ENCODE results near the gene UBTF. TPM values are rescaled to one million over a fixed set of nuclear protein-coding genes. Genes with fewer than 3 reads are reported as not detected.
A peak's percentile ranks its signal among the peaks of the same experiment; 100 is the strongest.

UBTF gene
- total RNA-seq, 4 donors from 2014 or later = 65.7 to 71.9 (median 69.3) TPM

DNA sequence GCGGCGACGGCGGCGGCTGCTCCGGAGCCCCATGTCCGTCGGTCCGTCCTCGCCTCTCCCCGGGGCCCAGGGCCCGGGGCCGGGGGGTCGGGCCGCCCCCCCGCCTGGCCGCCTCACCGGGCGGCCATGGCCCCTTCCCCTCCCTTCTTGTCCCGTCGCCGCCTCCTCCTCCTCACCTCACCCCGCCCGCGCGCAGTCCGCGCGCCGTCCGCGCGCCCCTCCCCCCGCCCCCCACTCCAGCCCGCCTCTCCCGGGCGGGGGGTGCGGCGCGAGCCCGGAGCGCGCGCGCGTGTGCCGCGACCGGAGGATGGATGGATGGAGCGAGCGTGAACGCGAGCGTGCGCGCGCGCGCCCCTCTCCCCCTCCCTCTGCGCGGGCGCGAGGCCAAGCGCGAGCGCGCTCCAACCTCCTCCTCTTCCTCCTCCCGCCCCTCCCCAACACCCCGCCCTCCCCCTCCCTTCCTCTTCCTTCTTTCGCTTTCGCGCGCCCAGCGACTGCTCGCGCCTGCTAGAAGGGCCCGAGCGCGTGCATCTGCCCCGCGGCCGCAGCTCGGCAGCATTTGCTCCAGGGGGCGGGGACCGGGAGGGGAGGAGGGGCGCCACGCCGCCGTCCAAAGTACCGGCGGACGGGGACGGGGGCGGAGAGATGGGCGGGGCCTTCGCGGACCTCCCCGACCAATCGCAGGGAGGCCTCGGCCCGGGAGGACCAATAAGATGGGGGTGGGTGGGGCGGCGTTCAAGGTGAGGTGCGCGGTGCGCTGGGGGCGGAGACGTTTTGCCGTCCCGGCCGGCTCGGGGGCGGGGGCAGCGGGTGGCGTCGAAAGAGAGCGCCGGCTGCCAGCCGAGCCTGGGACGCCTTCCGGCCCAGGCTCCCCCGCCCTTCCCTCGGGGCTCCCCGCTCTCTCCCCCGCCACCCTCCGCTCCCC, 19.7 kb downstream of the UBTF start, which contains the start of gene ATXN7L3:
ATXN7L3 (minus strand) TSS at position 332 of the 925 bp plus-strand sequence. CDS start 1,814 bp downstream, outside the sequence.
- TF ChIP-seq CTCF (IDR thresholded peaks at IDR 0.05) = no peak
- peak in 1 of 2 donors; percentile 56 for TF ChIP-seq EP300 (IDR thresholded peaks at IDR 0.05)
- peak in 1 of 2 donors; percentile 52 for TF ChIP-seq POLR2A (IDR thresholded peaks at IDR 0.05)
- H3K9me3 ChIP-seq = no peaks in the 10 kb centered on the region
- peak within 1 kb of the TSS; percentile 95 to 99 (median 98) for H3K27ac ChIP-seq
- 0% methylated on average over 25 to 37 of the region's 126 CpGs for WGBS, 2 donors
- H3K27me3 ChIP-seq = no peaks in the 10 kb centered on the region
- peaks cover 2 to 27% (median 8%) of the 10 kb centered on the region in 3 donors for H3K36me3 ChIP-seq
- H3K4me1 ChIP-seq = peaks cover 0 to 59% (median 13%) of the 10 kb centered on the region in 4 donors
- peak; percentile 98 to 99 for DNase-seq (ENCODE audit: low spot score in 2 of 2)
- peak within 1 kb of the TSS; percentile 68 to 96 (median 88) for H3K4me3 ChIP-seq

DNA sequence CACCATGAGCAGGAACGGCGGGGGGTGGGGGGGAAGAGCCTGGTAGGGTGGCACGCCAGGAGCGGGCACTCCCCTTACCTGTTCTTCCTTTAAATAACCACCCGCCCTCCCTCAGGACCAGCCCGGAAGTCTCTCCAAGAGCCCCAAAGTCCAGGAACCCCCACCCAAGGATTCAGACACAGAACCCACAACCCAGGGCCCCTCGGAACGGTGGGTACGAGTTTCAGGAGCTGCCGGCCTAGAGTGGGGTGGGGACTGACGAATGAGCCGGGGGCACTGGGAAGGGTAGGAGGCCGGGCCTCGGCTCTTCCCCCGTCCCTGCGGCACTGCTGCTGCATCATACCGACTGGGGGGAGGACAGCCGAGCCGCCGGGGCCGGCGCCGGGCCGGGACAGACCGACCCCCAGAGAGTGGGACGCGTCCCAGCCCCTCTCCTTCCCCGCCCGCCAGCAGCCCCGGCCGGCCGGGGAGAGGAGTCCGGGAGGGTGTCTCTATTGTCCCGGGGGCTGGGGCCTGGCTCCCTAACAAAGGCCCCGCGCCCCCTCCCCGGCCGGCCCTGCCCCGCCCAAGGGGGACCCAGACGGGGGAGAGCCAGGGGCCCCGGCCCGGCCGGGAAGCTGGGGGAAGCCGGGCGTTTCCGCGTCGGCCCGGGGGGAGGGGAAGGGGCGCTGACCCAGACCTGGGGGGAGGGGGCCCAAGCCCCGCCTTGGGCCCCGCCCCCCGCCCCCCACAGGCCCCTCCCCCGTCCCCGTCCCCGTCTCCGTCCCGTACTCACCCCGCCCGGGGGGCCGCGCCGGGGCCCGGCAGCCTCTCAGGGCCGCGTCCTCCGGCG, 20.5 kb downstream of the UBTF start:
- no peaks in the 10 kb centered on the region for H3K27me3 ChIP-seq
- DNase-seq (ENCODE audit: low spot score in 2 of 2) = no peak
- H3K27ac ChIP-seq = peak overlapping the region; percentile 95 to 99 (median 98)
- peak overlapping the region; percentile 68 to 96 (median 83) for H3K4me3 ChIP-seq
- peaks cover 0 to 51% (median 13%) of the 10 kb centered on the region in 4 donors for H3K4me1 ChIP-seq
- peaks cover 5 to 36% (median 14%) of the 10 kb centered on the region in 3 donors for H3K36me3 ChIP-seq
- 0 to 2% methylated on average over 2 to 20 of the region's 68 CpGs for WGBS, 2 donors
- H3K9me3 ChIP-seq = no peaks in the 10 kb centered on the region
- TF ChIP-seq EP300 (IDR thresholded peaks at IDR 0.05) (no peak), CTCF (IDR thresholded peaks at IDR 0.05) (no peak), POLR2A (IDR thresholded peaks at IDR 0.05) (no peak)

DNA sequence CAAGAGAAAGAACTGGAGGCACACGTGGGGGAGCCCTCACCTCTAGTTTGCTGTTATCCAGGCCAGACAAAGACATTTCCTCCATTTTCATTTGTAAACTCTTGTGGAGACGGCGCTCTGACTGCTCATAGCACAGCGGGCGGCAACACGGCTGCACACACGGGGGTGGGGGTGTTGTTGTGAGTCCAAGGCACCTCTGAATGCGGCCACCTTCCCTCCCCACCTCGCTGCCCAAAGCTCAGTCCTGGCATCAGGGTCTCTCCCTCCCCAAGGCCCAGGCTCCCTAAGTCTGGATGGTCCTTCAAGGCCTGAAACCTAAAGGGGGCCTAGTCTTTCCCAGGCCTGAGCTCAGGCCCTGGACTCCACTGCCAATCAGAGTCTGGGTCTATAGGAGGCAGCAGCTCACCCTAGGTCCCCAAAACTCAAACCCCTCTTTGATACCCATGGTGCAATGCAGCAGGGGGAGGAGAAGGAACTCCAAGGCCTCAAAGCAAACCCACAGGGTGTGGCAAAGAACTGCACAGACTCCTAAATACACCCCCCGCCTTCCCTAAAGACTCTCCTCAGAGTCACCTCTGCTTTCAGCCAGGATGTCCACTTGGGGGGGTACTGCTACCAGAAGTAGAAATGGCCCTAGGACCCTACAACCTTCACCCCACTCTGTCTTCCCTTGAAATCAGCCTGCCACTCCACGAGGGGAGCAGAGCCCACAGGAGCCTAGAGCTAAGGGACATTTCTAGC, 21.3 kb downstream of the UBTF start:
- 54 to 57% methylated on average over 11 of the region's 11 CpGs for WGBS, 2 donors
- Histone ChIP-seq H3K27ac (peak overlapping the region; percentile 95 to 99 (median 98)), H3K4me1 (peaks cover 0 to 48% (median 11%) of the 10 kb centered on the region in 4 donors), H3K36me3 (peaks cover 7 to 44% (median 20%) of the 10 kb centered on the region in 3 donors), H3K27me3 (no peaks in the 10 kb centered on the region), H3K9me3 (no peaks in the 10 kb centered on the region), H3K4me3 (peak overlapping the region; percentile 68 to 96 (median 83))
- peak in 1 of 2 donors; percentile 51 for DNase-seq (ENCODE audit: low spot score in 2 of 2)
- TF ChIP-seq EP300 (IDR thresholded peaks at IDR 0.05) (peak in 1 of 2 donors; percentile 44), CTCF (IDR thresholded peaks at IDR 0.05) (peak in 1 of 5 experiments; percentile 16), POLR2A (IDR thresholded peaks at IDR 0.05) (peak in 1 of 2 donors; percentile 38)

- Histone ChIP-seq H3K9me3 (no peaks in the 10 kb centered on the region), H3K27ac (peak overlapping the region in 3 of 4 donors; percentile 98 to 99 (median 99)), H3K27me3 (no peaks in the 10 kb centered on the region), H3K4me1 (peaks cover 0 to 46% (median 9%) of the 10 kb centered on the region in 4 donors), H3K36me3 (peaks cover 7 to 52% (median 22%) of the 10 kb centered on the region in 3 donors), H3K4me3 (no peak overlapping the region)
- TF ChIP-seq POLR2A (IDR thresholded peaks at IDR 0.05) (no peak), EP300 (IDR thresholded peaks at IDR 0.05) (no peak), CTCF (IDR thresholded peaks at IDR 0.05) (no peak)
- DNase-seq (ENCODE audit: low spot score in 2 of 2) = no peak
- WGBS, 2 donors = 89 to 91% methylated on average over 15 of the region's 15 CpGs
Observed at GRCh38 chr17:44197107-44197506, 22.4 kb downstream of the UBTF start.
